ENCODE data around the gene LAMB4.

DNA sequence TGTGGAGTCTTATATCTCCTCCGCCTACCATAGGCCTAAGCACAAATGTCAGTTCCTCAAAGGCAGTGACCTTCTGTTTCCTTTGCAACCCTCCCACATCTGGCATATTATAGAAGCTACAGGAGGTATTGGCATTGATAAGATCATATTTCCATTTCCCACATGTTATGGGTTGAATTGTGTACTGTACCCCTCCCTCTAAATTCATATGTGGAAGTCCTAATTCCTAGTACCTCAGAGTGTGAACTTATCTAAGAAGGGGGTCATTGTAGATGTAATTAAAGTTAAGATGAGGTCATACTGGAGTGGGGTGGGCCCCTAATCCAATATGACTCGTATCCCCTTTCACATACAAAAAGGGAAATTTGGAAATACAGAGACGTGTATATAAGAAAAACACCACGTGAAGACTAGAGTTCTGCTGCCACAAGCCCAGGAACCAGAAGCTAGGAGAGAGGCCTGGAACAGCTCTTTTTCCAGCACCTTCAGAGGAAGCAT, 6.1 kb upstream of the LAMB4 start:
- no peak for TF ChIP-seq EZH2 (IDR thresholded peaks at IDR 0.05; ENCODE audit: insufficient read depth, poor library complexity, severe bottlenecking)
- no peak for TF ChIP-seq EZH2phosphoT487 (IDR thresholded peaks at IDR 0.05; ENCODE audit: insufficient read depth, low read depth)

Data from GM23248 (cell line).